Natural killer cell (primary cell): ENCODE measurements around the gene CTNND1. TPM values are rescaled to one million over a fixed set of nuclear protein-coding genes. Genes with fewer than 3 reads are reported as not detected.

Source experiments
- ATAC-seq, 3 donors: fragments of 150-1000 bp in 2 of 3; fragments of 200-7000 bp in 1 of 3; cut with Tn5 transposase; 1 replicate in 1 of 3; 2 replicates in 2 of 3; pipeline ENCODE4 v1.10.0; 2021; ENCODE audit warnings: mild to moderate bottlenecking in 2 of 3, moderate library complexity in 2 of 3
- DNase-seq, 2 donors: peaks; one replicate each; pipeline versions ENCODE4 v3.0.0 to v3.0.0-alpha.2; 2013 to 2021; ENCODE audit warnings: mixed read lengths in 1 of 2
- H3K27ac ChIP-seq: one replicate; pipeline ENCODE4 v1.5.1; 2013; ENCODE audit warnings: mild to moderate bottlenecking, low read length
- H3K27me3 ChIP-seq: one replicate; pipeline ENCODE4 v1.6.1; 2013; ENCODE audit warnings: low read length; ENCODE audit not compliant: control insufficient read depth, insufficient read depth
- H3K36me3 ChIP-seq: one replicate; pipeline ENCODE4 v1.6.1; 2013; ENCODE audit warnings: low read length; ENCODE audit not compliant: control insufficient read depth, insufficient read depth
- H3K4me1 ChIP-seq: one replicate; pipeline ENCODE4 v1.6.1; 2013; ENCODE audit warnings: low read length; ENCODE audit not compliant: control insufficient read depth, insufficient read depth
- H3K4me3 ChIP-seq: one replicate; pipeline ENCODE4 v1.5.1; 2013; ENCODE audit warnings: low read length
- H3K9me3 ChIP-seq: one replicate; pipeline ENCODE4 v1.6.1; 2013; ENCODE audit warnings: low read length; ENCODE audit not compliant: control insufficient read depth, insufficient read depth
- H3K27ac Mint-ChIP-seq, 2 donors: one replicate each; pipeline ENCODE4 v1.8.0; 2022; ENCODE audit warnings: mild to moderate bottlenecking in 2 of 2, mixed read lengths in 2 of 2, moderate library complexity in 1 of 2
- H3K27me3 Mint-ChIP-seq, 2 donors: one replicate each; pipeline ENCODE4 v1.8.0; 2022; ENCODE audit warnings: low read depth in 2 of 2, mixed read lengths in 2 of 2
- H3K36me3 Mint-ChIP-seq: one replicate; pipeline ENCODE4 v1.8.0; 2022; ENCODE audit warnings: mixed read lengths
- H3K4me1 Mint-ChIP-seq, 2 donors: one replicate each; pipeline ENCODE4 v1.8.0; 2022; ENCODE audit warnings: mixed read lengths in 2 of 2
- H3K4me3 Mint-ChIP-seq: one replicate; pipeline ENCODE4 v1.8.0; 2022; ENCODE audit warnings: mild to moderate bottlenecking, moderate library complexity, mixed read lengths
- H3K9me3 Mint-ChIP-seq, 2 donors: one replicate each; pipeline ENCODE4 v1.8.0; 2022; ENCODE audit warnings: mixed read lengths in 2 of 2
- CTCF ChIP-seq: fragments of 200-600 bp; IDR thresholded peaks from one replicate; pipeline ENCODE4 v1.8.0; 2022; ENCODE audit warnings: antibody characterized with exemption
- WGBS: methylation state at CpG from one replicate; pipeline ENCODE4 v1.1.7; 2013; ENCODE audit warnings: missing lambda C conversion rate; ENCODE audit not compliant: insufficient coverage; 5-methylcytosine and 5-hydroxymethylcytosine counted together
- intact Hi-C: fragments of 100-400 bp; cut with micrococcal nuclease; formaldehyde crosslinking; loops from one replicate; pipeline ENCODE4 v1.14.2; 2022
- total RNA-seq, 4 donors: library from RNA; stranded (reverse); fragments of 120-200 nt in 1 of 4; gene quantifications; one replicate each; pipeline versions ENCODE4 v1.2.3 to v1.2.4, GENCODE V29; 2013 to 2022

CTNND1 gene
- total RNA-seq, 3 donors from 2014 or later (not counting 1 experiment from before 2014, with no cell fraction given) = 17.1 to 17.7 (median 17.3) TPM

- intact Hi-C loops = no loop called here
- no peak for ATAC-seq
- no peaks in the 10 kb centered on the region for H3K27me3 Mint-ChIP-seq
- Histone ChIP-seq H3K9me3 (no peaks in the 10 kb centered on the region), H3K36me3 (no peaks in the 10 kb centered on the region), H3K27me3 (no peaks in the 10 kb centered on the region), H3K4me1 (no peaks in the 10 kb centered on the region), H3K27ac (no peak overlapping the region), H3K4me3 (no peak overlapping the region)
- no peak for DNase-seq
- TF ChIP-seq CTCF = no peak
- H3K4me3 Mint-ChIP-seq = no peak overlapping the region
- H3K36me3 Mint-ChIP-seq = no peaks in the 10 kb centered on the region
- no peak overlapping the region for H3K27ac Mint-ChIP-seq
- H3K4me1 Mint-ChIP-seq = no peaks in the 10 kb centered on the region
- no peaks in the 10 kb centered on the region for H3K9me3 Mint-ChIP-seq
- WGBS = no CpG with 5 or more reads among the region's 2 CpGs
Measured at GRCh38 chr11:57776577-57777210, 15.1 kb downstream of the CTNND1 start.

GRCh38 chr11:57777969-57778317 lies 16.3 kb downstream of the CTNND1 start:
- no peaks in the 10 kb centered on the region for H3K27me3 ChIP-seq
- H3K9me3 ChIP-seq = no peaks in the 10 kb centered on the region
- no peaks in the 10 kb centered on the region for H3K36me3 ChIP-seq
- Mint-ChIP-seq H3K4me1 (no peaks in the 10 kb centered on the region), H3K36me3 (no peaks in the 10 kb centered on the region), H3K27ac (no peak overlapping the region), H3K27me3 (no peaks in the 10 kb centered on the region), H3K4me3 (no peak overlapping the region), H3K9me3 (no peaks in the 10 kb centered on the region)
- TF ChIP-seq CTCF = no peak
- intact Hi-C loops = no loop called here
- DNase-seq = no peak
- no peak overlapping the region for H3K27ac ChIP-seq
- WGBS = 91% methylated on average over 3 of the region's 3 CpGs
- no peak overlapping the region for H3K4me3 ChIP-seq
- ATAC-seq = no peak
- H3K4me1 ChIP-seq = no peaks in the 10 kb centered on the region

GRCh38 chr11:57778318-57779037 lies 16.9 kb downstream of the CTNND1 start:
- Histone ChIP-seq H3K9me3 (no peaks in the 10 kb centered on the region), H3K27ac (no peak overlapping the region), H3K4me3 (no peak overlapping the region), H3K36me3 (no peaks in the 10 kb centered on the region), H3K27me3 (no peaks in the 10 kb centered on the region), H3K4me1 (no peaks in the 10 kb centered on the region)
- no peaks in the 10 kb centered on the region for H3K36me3 Mint-ChIP-seq
- WGBS = 53% methylated on average over 6 of the region's 6 CpGs
- H3K27ac Mint-ChIP-seq = no peak overlapping the region
- H3K4me3 Mint-ChIP-seq = no peak overlapping the region
- H3K4me1 Mint-ChIP-seq = no peaks in the 10 kb centered on the region
- no peak for DNase-seq
- no peaks in the 10 kb centered on the region for H3K27me3 Mint-ChIP-seq
- ATAC-seq = no peak
- intact Hi-C loops = no loop called here
- no peaks in the 10 kb centered on the region for H3K9me3 Mint-ChIP-seq
- no peak for TF ChIP-seq CTCF
